Lower leg skin (tissue), 4 donors: ENCODE results near the gene DDC. TPM values are rescaled to one million over a fixed set of nuclear protein-coding genes. Genes with fewer than 3 reads are reported as not detected.

Experiments
- DNase-seq, 2 donors: peaks; one replicate each; pipeline ENCODE4 v3.0.0-alpha.2; 2019; ENCODE audit warnings: low spot score in 2 of 2
- H3K4me3 ChIP-seq: fragments of 200-600 bp; sonication (generic); 2 replicates; pipeline ENCODE4 v1.5.1; 2017; ENCODE audit warnings: mild to moderate bottlenecking, low read depth; ENCODE audit not compliant: poor library complexity, severe bottlenecking
- CTCF ChIP-seq, 3 donors: fragments of 450-650 bp; IDR thresholded peaks; one replicate each; pipeline ENCODE4 v1.5.1; 2016; ENCODE audit warnings: antibody characterized with exemption in 3 of 3, mild to moderate bottlenecking in 3 of 3, moderate library complexity in 2 of 3
- POLR2A ChIP-seq, 2 donors: fragments of 450-650 bp; IDR thresholded peaks; one replicate each; pipeline ENCODE4 v1.6.1; 2016 to 2017; ENCODE audit warnings: antibody characterized with exemption in 2 of 2, mild to moderate bottlenecking in 1 of 2, moderate library complexity in 1 of 2
- WGBS, 2 donors: methylation state at CpG; one replicate each; pipeline ENCODE4 v1.1.5; 2018; 5-methylcytosine and 5-hydroxymethylcytosine counted together
- intact Hi-C: fragments of 100-400 bp; cut with DNase I; formaldehyde crosslinking; loops from one replicate; pipeline ENCODE4 v1.15.0; 2023; ENCODE audit warnings: low total_unique reads
- total RNA-seq, 4 donors: library from RNA; depleted of rRNA; stranded (reverse); fragments of >200 nt; gene quantifications; one replicate each; pipeline ENCODE4 v1.1.0, GENCODE V29; 2016

Gene DDC
- 1 to 10 TPM in 1 of 4 donors, not detected in 3; 1.2 TPM for total RNA-seq

GRCh38 chr7:50564640-50565558 lies at the start of gene DDC:
DDC (minus strand) TSS chr7:50565405; CDS start chr7:50544085, 21,320 bp downstream.
- intact Hi-C loops: no loop called here
- H3K4me3 ChIP-seq: no peak within 1 kb of the TSS
- TF ChIP-seq POLR2A (IDR thresholded peaks at IDR 0.05) (no peak), CTCF (IDR thresholded peaks at IDR 0.05) (no peak)
- no peak for DNase-seq
- WGBS, 2 donors: 56 to 68% methylated on average over 8 of the region's 8 CpGs

GRCh38 chr7:50613473-50613872 lies 48.3 kb upstream of the DDC start:
- WGBS, 2 donors: 93 to 96% methylated on average over 8 of the region's 8 CpGs
- TF ChIP-seq CTCF (IDR thresholded peaks at IDR 0.05): no peak
- no peak for TF ChIP-seq POLR2A (IDR thresholded peaks at IDR 0.05)
- intact Hi-C loops: loop anchor here (2.0 kb wide), 1 partner anchor 61 kb away; no protein-coding TSS in a partner anchor
- no peak for DNase-seq
- H3K4me3 ChIP-seq: no peak overlapping the region

GRCh38 chr7:50612704-50613103 lies 47.5 kb upstream of the DDC start:
- intact Hi-C loops: loop anchor here (2.0 kb wide), 1 partner anchor 62 kb away; no protein-coding TSS in a partner anchor
- WGBS, 2 donors: 94 to 95% methylated on average over 5 of the region's 5 CpGs
- H3K4me3 ChIP-seq: no peak overlapping the region
- TF ChIP-seq POLR2A (IDR thresholded peaks at IDR 0.05) (no peak), CTCF (IDR thresholded peaks at IDR 0.05) (no peak)
- no peak for DNase-seq

- intact Hi-C loops: no loop called here
- TF ChIP-seq CTCF (IDR thresholded peaks at IDR 0.05) (no peak), POLR2A (IDR thresholded peaks at IDR 0.05) (no peak)
- 60 to 64% methylated on average over 6 of the region's 6 CpGs for WGBS, 2 donors
- H3K4me3 ChIP-seq: no peak overlapping the region
- no peak for DNase-seq
These were observed 45.5 kb upstream of the DDC start for GRCh38 chr7:50610521-50611277.

GRCh38 chr7:50608196-50608906 lies 43.1 kb upstream of the DDC start:
- DNase-seq: peak in 1 of 2 donors; percentile 37
- TF ChIP-seq POLR2A (IDR thresholded peaks at IDR 0.05): no peak
- TF ChIP-seq CTCF (IDR thresholded peaks at IDR 0.05): no peak
- no peak overlapping the region for H3K4me3 ChIP-seq
- 82% methylated on average over 9 of the region's 9 CpGs for WGBS, 2 donors
- intact Hi-C loops: no loop called here
